GM13976 (cell line): ENCODE data around the gene GALNT3.

Source experiments
- DNase-seq: peaks from one replicate; pipeline ENCODE4 v3.0.0; 2012; ENCODE audit warnings: low spot score
- in situ Hi-C: fragments of 300-500 bp; cut with MboI; formaldehyde crosslinking; loops from one replicate; pipeline ENCODE4 v1.12.0; 2022; ENCODE audit warnings: low sequenced_read_pairs, mixed read lengths, inconsistent platforms; ENCODE audit not compliant: unreplicated experiment
- TF ChIP-seq, protein P1 (sequence below): IDR thresholded peaks from 2 replicates; pipeline ENCODE4 v1.5.1; 2012; ENCODE audit warnings: borderline replicate concordance, mild to moderate bottlenecking; ENCODE audit not compliant: insufficient read depth; ENCODE audit errors: extremely low read depth, missing control alignments, control extremely low read depth

The GALNT3 gene

DNA sequence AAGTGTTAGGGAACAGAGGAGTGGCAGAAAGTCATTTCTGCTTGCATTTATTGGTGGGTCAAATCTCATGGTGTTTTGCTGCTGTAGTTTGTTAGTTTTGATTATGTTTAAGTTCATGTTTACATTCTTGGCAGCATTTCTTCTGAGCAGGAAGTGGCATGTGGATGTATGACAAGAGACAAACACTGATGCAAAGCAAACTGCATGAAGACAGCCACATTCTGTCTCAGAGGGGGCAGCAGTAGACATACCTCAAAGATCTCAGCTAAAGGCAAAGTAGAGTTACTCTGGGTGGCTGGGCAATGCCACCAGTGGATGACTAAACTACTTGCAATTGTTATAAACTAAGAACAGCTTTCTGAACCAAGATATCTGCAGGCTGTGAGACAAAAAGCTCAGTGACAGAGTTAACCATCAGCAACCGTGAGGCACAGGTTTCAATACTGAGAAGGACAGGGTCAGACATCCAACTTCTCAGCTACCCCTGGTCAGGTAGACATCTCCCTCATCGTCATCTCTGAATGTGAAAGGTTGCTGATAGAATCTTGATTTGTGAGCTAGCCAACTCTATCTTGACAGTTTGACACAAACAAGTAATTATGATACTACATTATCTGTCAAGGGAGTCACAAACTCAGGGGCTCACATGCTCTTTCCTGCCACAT lies 16.4 kb downstream of the GALNT3 start:
- in situ Hi-C loops, result no loop called here
- no peak for DNase-seq

DNA sequence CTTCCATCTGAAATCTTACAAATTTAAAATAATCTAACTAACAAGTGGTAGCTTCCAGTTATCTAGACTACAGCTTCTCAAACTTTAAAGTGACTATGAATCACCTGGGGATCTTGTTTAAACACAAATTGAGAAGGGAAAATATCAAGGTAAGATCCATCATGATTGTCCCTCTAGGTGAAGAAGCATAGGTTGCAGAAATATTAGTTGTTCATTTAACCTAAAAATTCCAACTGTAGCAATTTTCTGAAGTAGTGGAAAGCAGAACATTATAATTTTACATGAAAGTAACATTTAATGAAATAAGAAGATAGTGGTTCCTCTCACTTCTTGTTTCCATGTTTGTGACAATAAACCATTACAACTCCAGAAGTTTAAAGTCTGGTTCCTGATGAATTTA lies 17.3 kb downstream of the GALNT3 start:
- TF ChIP-seq, protein P1, sequence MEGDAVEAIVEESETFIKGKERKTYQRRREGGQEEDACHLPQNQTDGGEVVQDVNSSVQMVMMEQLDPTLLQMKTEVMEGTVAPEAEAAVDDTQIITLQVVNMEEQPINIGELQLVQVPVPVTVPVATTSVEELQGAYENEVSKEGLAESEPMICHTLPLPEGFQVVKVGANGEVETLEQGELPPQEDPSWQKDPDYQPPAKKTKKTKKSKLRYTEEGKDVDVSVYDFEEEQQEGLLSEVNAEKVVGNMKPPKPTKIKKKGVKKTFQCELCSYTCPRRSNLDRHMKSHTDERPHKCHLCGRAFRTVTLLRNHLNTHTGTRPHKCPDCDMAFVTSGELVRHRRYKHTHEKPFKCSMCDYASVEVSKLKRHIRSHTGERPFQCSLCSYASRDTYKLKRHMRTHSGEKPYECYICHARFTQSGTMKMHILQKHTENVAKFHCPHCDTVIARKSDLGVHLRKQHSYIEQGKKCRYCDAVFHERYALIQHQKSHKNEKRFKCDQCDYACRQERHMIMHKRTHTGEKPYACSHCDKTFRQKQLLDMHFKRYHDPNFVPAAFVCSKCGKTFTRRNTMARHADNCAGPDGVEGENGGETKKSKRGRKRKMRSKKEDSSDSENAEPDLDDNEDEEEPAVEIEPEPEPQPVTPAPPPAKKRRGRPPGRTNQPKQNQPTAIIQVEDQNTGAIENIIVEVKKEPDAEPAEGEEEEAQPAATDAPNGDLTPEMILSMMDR, result no peak
- in situ Hi-C loops, result no loop called here
- DNase-seq, result no peak

More for the DNA sequence above, 16.4 kb downstream of the GALNT3 start:
- TF ChIP-seq, protein P1, result no peak

DNA sequence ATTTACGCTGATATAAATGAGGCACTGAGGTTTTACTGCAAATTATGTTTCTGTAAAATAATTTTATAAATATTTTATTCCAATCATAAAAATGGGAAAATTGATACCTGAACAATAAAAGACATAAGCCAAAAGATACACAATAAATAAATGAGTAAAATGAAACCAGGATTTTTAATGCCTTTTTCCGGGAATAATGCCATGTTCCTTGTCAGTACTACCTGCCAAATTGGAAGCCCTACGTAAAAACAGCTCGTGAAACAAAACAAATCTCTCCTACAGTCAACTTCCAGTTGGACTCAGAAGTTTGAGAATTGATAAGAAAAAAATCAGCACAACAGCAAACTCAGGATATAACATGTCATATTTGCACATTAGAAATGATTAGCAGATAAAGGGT lies 18.0 kb downstream of the GALNT3 start:
- no peak for DNase-seq
- in situ Hi-C loops, result no loop called here
- TF ChIP-seq, protein P1, result no peak

DNA sequence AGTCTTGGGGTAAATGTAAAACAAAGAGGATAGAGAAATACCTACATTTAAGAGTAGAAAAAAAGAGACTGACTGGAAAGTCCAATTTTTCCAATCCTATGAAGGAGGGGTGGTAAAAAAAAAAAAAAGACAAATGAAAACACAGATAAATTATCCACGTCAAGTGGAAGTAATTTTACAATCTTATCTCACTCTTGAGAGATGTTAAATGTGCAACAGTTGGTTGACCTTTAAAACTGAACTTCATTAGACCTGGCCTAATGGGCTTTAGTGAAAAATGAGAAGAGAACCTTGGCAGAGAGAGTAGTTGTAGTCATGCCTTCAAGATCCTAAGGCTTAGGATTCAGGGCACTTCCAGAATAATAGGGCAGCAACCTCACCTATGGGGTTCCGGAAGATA lies 20.4 kb downstream of the GALNT3 start:
- TF ChIP-seq, protein P1, result no peak
- in situ Hi-C loops, result no loop called here
- no peak for DNase-seq

DNA sequence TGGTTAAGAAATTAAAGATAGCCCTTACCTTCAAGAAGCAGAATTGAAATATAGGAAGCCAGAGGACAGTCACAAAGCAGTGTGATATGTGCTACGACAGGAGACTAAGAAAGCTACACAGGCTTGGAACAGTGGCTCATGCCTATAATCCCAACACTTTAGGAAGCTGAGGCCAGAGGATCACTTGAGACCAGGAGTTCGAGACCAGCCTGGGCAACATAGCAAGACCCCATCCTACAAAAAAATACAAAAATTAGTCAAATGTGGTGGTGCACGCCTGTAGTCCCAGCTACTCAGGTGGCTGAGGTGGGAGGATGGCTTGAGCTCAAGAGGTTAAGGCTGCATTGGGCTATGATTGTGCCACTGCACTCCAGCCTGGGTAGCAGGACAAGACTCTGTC lies 21.9 kb downstream of the GALNT3 start:
- TF ChIP-seq, protein P1, result no peak
- in situ Hi-C loops, result no loop called here
- no peak for DNase-seq

DNA sequence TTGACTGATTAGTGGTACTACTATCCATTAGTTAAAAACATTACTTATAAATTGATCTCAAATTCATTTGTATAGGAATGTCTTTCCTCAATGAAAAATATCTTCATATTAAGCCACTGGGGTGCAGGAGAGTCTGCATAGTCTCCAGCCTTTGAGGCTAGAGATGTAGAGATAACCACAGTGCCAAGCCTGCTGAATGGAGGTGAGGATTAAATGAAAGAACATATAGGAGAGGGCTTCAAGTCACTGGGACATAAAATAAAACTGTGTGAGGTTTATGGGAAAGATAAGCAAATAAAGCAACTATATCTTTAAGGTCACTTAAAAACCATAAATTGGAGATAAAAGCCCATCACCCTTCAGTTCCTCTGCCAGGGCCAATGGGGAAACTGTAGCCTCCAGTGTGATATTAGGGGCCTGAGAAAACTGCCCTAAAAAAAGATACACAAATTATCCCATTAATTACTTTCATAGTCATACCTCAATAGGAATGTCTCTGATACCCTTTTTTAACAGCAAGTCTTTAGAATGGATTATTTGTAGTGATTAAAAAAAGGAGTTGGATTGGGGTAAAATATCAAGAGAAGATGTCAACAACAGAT lies 27.6 kb downstream of the GALNT3 start:
- in situ Hi-C loops, result no loop called here
- DNase-seq, result no peak
- TF ChIP-seq, protein P1, result no peak
